Measurements from ENCODE around the gene MITF.

Gene MITF

GRCh38 chr3:69983546-69984265 is 244.4 kb downstream of the MITF start:
- no peak for DNase-seq

GRCh38 chr3:69985266-69985665 is 246.0 kb downstream of the MITF start:
- DNase-seq: no peak

- DNase-seq: no peak
These were observed 247.2 kb downstream of the MITF start for GRCh38 chr3:69986419-69986818.

GRCh38 chr3:69987833-69988232 is 248.6 kb downstream of the MITF start:
- no peak for DNase-seq

- no peak for DNase-seq
These were observed 254.5 kb downstream of the MITF start for GRCh38 chr3:69993757-69994156.

GRCh38 chr3:69994919-69995318 is 255.7 kb downstream of the MITF start:
- no peak for DNase-seq

GRCh38 chr3:69997631-69998307 is 258.5 kb downstream of the MITF start:
- no peak for DNase-seq

GRCh38 chr3:69998759-69999139 is 259.5 kb downstream of the MITF start:
- no peak for DNase-seq

GRCh38 chr3:69999140-70000027 is 260.1 kb downstream of the MITF start, which contains the start of gene SAMMSON:
TSS of gene SAMMSON (plus strand) at chr3:69999733.
- DNase-seq: no peak

GRCh38 chr3:70000028-70000410 is 260.8 kb downstream of the MITF start:
- DNase-seq: no peak

GRCh38 chr3:70000563-70001081 is 261.4 kb downstream of the MITF start:
- DNase-seq: no peak

- DNase-seq: no peak
These were observed 263.9 kb downstream of the MITF start for GRCh38 chr3:70003119-70003518.

GRCh38 chr3:70006089-70006488 is 266.8 kb downstream of the MITF start:
- no peak for DNase-seq

GRCh38 chr3:70010346-70010745 is 271.1 kb downstream of the MITF start:
- no peak for DNase-seq

GRCh38 chr3:70011582-70011981 is 272.3 kb downstream of the MITF start:
- DNase-seq: no peak
